CD14-positive monocyte (primary cell): ENCODE measurements around the gene PPP4R3A. TPM values are rescaled to one million over a fixed set of nuclear protein-coding genes. Genes with fewer than 3 reads are reported as not detected.
"Not testable (repeated sequence)": the region's sequence is repeated elsewhere in the genome, so short reads cannot be mapped to it uniquely, and the experiment has no call there.

Experiments
- DNase-seq, 3 donors: peaks; one replicate each; pipeline ENCODE4 v3.0.0-alpha.2; 2011 to 2022
- H2AFZ ChIP-seq: 2 replicates; pipeline ENCODE4 v1.6.0; 2012; ENCODE audit warnings: mild to moderate bottlenecking, low read depth, low read length, inconsistent platforms; ENCODE audit not compliant: insufficient read depth, poor library complexity, severe bottlenecking
- H3K27ac ChIP-seq, 2 donors: 1 replicate in 1 of 2; 2 replicates in 1 of 2; pipeline ENCODE4 v1.5.1; 2012 to 2013; ENCODE audit warnings: low read length in 2 of 2, control low read depth in 1 of 2, inconsistent platforms in 1 of 2, low read depth in 1 of 2, mild to moderate bottlenecking in 1 of 2
- H3K27me3 ChIP-seq, 2 donors: one replicate each; pipeline versions ENCODE4 v1.6.0 to v1.6.1; 2011 to 2013; ENCODE audit warnings: low read length in 2 of 2; ENCODE audit not compliant: control insufficient read depth in 2 of 2, insufficient read depth in 2 of 2
- H3K36me3 ChIP-seq, 2 donors: replicated peaks in 1 of 2; 1 replicate in 1 of 2; 2 replicates in 1 of 2; pipeline versions ENCODE4 v1.5.1 to v1.6.1; 2012 to 2013; ENCODE audit warnings: low read length in 2 of 2, control low read depth in 1 of 2, inconsistent platforms in 1 of 2, mild to moderate bottlenecking in 1 of 2; ENCODE audit not compliant: insufficient read depth in 2 of 2, control insufficient read depth in 1 of 2
- H3K4me1 ChIP-seq, 2 donors: 1 replicate in 1 of 2; 2 replicates in 1 of 2; pipeline versions ENCODE4 v1.5.1 to v1.6.1; 2012 to 2013; ENCODE audit warnings: low read length in 2 of 2, control low read depth in 1 of 2, inconsistent platforms in 1 of 2, mild to moderate bottlenecking in 1 of 2, moderate library complexity in 1 of 2; ENCODE audit not compliant: insufficient read depth in 2 of 2, control insufficient read depth in 1 of 2
- H3K4me2 ChIP-seq: replicated peaks from 2 replicates; pipeline ENCODE3; 2012; ENCODE audit warnings: low read length, moderate library complexity, mild to moderate bottlenecking; ENCODE audit not compliant: poor library complexity, severe bottlenecking; ENCODE audit errors: extremely low read depth
- H3K4me3 ChIP-seq, 3 experiments: fragments of 200-600 bp in 1 of 3; sonication (generic) in 1 of 3; replicated peaks in 1 of 3; 1 replicate in 2 of 3; 2 replicates in 1 of 3; pipeline ENCODE4 v1.5.1; 2011 to 2013; ENCODE audit warnings: low read length in 3 of 3, mild to moderate bottlenecking in 3 of 3, control low read depth in 2 of 3, low read depth in 2 of 3, inconsistent platforms in 1 of 3, moderate library complexity in 1 of 3
- H3K79me2 ChIP-seq: 2 replicates; pipeline ENCODE4 v1.6.0; 2012; ENCODE audit warnings: mild to moderate bottlenecking, control low read depth, inconsistent platforms, low read length, moderate library complexity; ENCODE audit not compliant: insufficient read depth
- H3K9ac ChIP-seq: 2 replicates; pipeline ENCODE4 v1.6.0; 2017; ENCODE audit warnings: low read length, mild to moderate bottlenecking; ENCODE audit not compliant: insufficient read depth, poor library complexity, severe bottlenecking
- H3K9me3 ChIP-seq, 2 donors: replicated peaks in 1 of 2; 1 replicate in 1 of 2; 2 replicates in 1 of 2; pipeline versions ENCODE4 v1.5.1 to v1.6.1; 2012 to 2013; ENCODE audit warnings: low read length in 2 of 2, control low read depth in 1 of 2; ENCODE audit not compliant: control insufficient read depth in 1 of 2, insufficient read depth in 1 of 2
- H4K20me1 ChIP-seq: 2 replicates; pipeline ENCODE4 v1.6.0; 2012; ENCODE audit warnings: mild to moderate bottlenecking, low read length, control low read depth, moderate library complexity; ENCODE audit not compliant: insufficient read depth
- H3K27ac Mint-ChIP-seq, 7 donors: one replicate each; pipeline ENCODE4 v1.8.0; 2020; ENCODE audit warnings: mild to moderate bottlenecking in 7 of 7, mixed read lengths in 7 of 7, moderate library complexity in 6 of 7, inconsistent platforms in 2 of 7
- H3K27me3 Mint-ChIP-seq, 3 donors: one replicate each; pipeline ENCODE4 v1.8.0; 2021 to 2022; ENCODE audit warnings: low read depth in 3 of 3, mild to moderate bottlenecking in 3 of 3, mixed read lengths in 3 of 3, moderate library complexity in 3 of 3, inconsistent platforms in 1 of 3
- H3K36me3 Mint-ChIP-seq, 2 donors: one replicate each; pipeline ENCODE4 v1.8.0; 2020; ENCODE audit warnings: mixed read lengths in 2 of 2, inconsistent platforms in 1 of 2, mild to moderate bottlenecking in 1 of 2
- H3K4me1 Mint-ChIP-seq: one replicate; pipeline ENCODE4 v1.8.0; 2020; ENCODE audit warnings: mild to moderate bottlenecking, mixed read lengths
- H3K4me3 Mint-ChIP-seq, 2 donors: one replicate each; pipeline ENCODE4 v1.8.0; 2020; ENCODE audit warnings: mild to moderate bottlenecking in 2 of 2, mixed read lengths in 2 of 2, moderate library complexity in 1 of 2
- H3K9me3 Mint-ChIP-seq, 7 donors: one replicate each; pipeline ENCODE4 v1.8.0; 2020 to 2022; ENCODE audit warnings: mixed read lengths in 7 of 7, mild to moderate bottlenecking in 6 of 7, moderate library complexity in 6 of 7, inconsistent platforms in 2 of 7
- WGBS: methylation state at CpG from one replicate; pipeline ENCODE4 v1.1.5; 2013; ENCODE audit warnings: missing lambda C conversion rate; ENCODE audit not compliant: insufficient coverage; 5-methylcytosine and 5-hydroxymethylcytosine counted together
- intact Hi-C, 2 donors: fragments of 100-400 bp; cut with micrococcal nuclease; formaldehyde crosslinking; loops; one replicate each; pipeline versions ENCODE4 v1.15.0 to v1.15.1; 2023
- polyA plus RNA-seq, 3 donors: library from polyadenylated mRNA; depleted of rRNA in 1 of 3; unstranded in 2 of 3; stranded (reverse) in 1 of 3; fragments of 300-500 nt in 2 of 3; fragments of >200 nt in 1 of 3; fragmentation: Illumina TruSeq in 2 of 3; gene quantifications; 1 replicate in 2 of 3; 2 replicates in 1 of 3; pipeline ENCODE4 v1.2.3, GENCODE V29; 2012 to 2021
- TF ChIP-seq, protein P1 (sequence below): fragments of 200-600 bp; IDR thresholded peaks from one replicate; pipeline ENCODE4 v1.8.0; 2022; ENCODE audit warnings: antibody characterized with exemption, mild to moderate bottlenecking

The PPP4R3A gene
- polyA plus RNA-seq, 3 donors: 31.4 to 71.0 (median 41.2) TPM

GRCh38 chr14:91536327-91536726 is 26.2 kb upstream of the PPP4R3A start:
- intact Hi-C loops: no loop called here
- no peak overlapping the region for H3K4me3 ChIP-seq

DNA sequence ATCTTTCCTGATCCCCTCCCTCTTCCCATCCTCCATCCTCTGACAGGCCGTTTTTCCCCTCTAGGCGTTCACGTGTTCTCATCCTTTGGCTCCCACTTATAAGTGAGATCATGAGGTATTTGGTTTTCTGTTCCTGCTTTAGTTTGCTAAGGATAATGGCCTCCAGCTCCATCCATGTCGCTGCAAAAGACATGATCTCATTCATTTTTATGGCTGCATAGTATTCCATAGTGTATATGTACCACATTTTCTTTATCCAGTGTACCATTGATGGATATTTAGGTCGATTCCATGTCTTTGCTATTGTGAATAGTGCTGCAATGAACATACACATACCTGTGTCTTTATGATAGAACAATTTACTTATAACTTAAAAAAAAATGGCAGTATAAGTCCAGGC is 23.9 kb upstream of the PPP4R3A start:
- H3K9ac ChIP-seq, H3K4me1 ChIP-seq, H3K4me1 Mint-ChIP-seq, H3K4me3 ChIP-seq, H3K4me2 ChIP-seq, H4K20me1 ChIP-seq, H3K27ac ChIP-seq, DNase-seq, H2AFZ ChIP-seq, H3K27me3 ChIP-seq, H3K36me3 Mint-ChIP-seq, H3K9me3 ChIP-seq, H3K79me2 ChIP-seq, H3K36me3 ChIP-seq, intact Hi-C loops, H3K27me3 Mint-ChIP-seq, H3K27ac Mint-ChIP-seq: not testable (repeated sequence)
- Mint-ChIP-seq H3K4me3 (peak overlapping the region in 1 of 2 donors; percentile 42), H3K9me3 (peaks cover 0 to 14% (median 9%) of the 10 kb centered on the region in 7 donors)
- no CpG with 5 or more reads among the region's 5 CpGs for WGBS

More at GRCh38 chr14:91536327-91536726, 26.2 kb upstream of the PPP4R3A start:
- Histone ChIP-seq H3K4me2 (no peak overlapping the region), H3K27ac (no peak overlapping the region), H3K9ac (no peak overlapping the region), H3K9me3 (peaks cover 0 to 12% of the 10 kb centered on the region in 2 donors), H3K36me3 (no peaks in the 10 kb centered on the region), H3K79me2 (no peaks in the 10 kb centered on the region), H3K27me3 (no peaks in the 10 kb centered on the region), H3K4me1 (no peaks in the 10 kb centered on the region), H4K20me1 (no peaks in the 10 kb centered on the region), H2AFZ (no peak overlapping the region)
- H3K4me1 Mint-ChIP-seq: no peaks in the 10 kb centered on the region
- no peak for DNase-seq
- peaks cover 2 to 10% (median 9%) of the 10 kb centered on the region in 3 donors for H3K27me3 Mint-ChIP-seq
- WGBS: 100% methylated on average over 2 of the region's 3 CpGs
- H3K4me3 Mint-ChIP-seq: no peak overlapping the region
- no peaks in the 10 kb centered on the region for H3K36me3 Mint-ChIP-seq
- H3K9me3 Mint-ChIP-seq: peaks cover 5 to 31% (median 23%) of the 10 kb centered on the region in 7 donors
- TF ChIP-seq, protein P1, sequence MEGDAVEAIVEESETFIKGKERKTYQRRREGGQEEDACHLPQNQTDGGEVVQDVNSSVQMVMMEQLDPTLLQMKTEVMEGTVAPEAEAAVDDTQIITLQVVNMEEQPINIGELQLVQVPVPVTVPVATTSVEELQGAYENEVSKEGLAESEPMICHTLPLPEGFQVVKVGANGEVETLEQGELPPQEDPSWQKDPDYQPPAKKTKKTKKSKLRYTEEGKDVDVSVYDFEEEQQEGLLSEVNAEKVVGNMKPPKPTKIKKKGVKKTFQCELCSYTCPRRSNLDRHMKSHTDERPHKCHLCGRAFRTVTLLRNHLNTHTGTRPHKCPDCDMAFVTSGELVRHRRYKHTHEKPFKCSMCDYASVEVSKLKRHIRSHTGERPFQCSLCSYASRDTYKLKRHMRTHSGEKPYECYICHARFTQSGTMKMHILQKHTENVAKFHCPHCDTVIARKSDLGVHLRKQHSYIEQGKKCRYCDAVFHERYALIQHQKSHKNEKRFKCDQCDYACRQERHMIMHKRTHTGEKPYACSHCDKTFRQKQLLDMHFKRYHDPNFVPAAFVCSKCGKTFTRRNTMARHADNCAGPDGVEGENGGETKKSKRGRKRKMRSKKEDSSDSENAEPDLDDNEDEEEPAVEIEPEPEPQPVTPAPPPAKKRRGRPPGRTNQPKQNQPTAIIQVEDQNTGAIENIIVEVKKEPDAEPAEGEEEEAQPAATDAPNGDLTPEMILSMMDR: no peak
- no peak overlapping the region for H3K27ac Mint-ChIP-seq
